WTC11 (cell line): Measurements from ENCODE around the gene TAF8. TPM values are rescaled to one million over a fixed set of nuclear protein-coding genes. Genes with fewer than 3 reads are reported as not detected.

Experiments used
- ATAC-seq: fragments of 200-7000 bp; cut with Tn5 transposase; 2 replicates; pipeline ENCODE4 v1.10.0; 2021; ENCODE audit warnings: mild to moderate bottlenecking, moderate library complexity
- CTCF ChIA-PET: fragments of 300-600 bp; sonication (Branson Sonifier 250); formaldehyde crosslinking; loops from one replicate; lab custom pipeline; 2021; ENCODE audit warnings: antibody characterized with exemption; lab: Charles Lee
- POLR2A ChIA-PET: fragments of 350-600 bp; sonication (Branson Sonifier 250); formaldehyde crosslinking; loops from one replicate; lab custom pipeline; 2021; ENCODE audit warnings: antibody characterized with exemption; lab: Charles Lee
- DNase-seq: peaks from one replicate; pipeline ENCODE4 v3.0.0; 2021; ENCODE audit warnings: low spot score
- H3K27ac Mint-ChIP-seq: 2 replicates; pipeline ENCODE4 v1.8.0; 2021; ENCODE audit warnings: mixed read lengths
- H3K27me3 Mint-ChIP-seq: 2 replicates; pipeline ENCODE4 v1.8.0; 2021; ENCODE audit warnings: low read depth, mild to moderate bottlenecking, moderate library complexity, mixed read lengths
- H3K36me3 Mint-ChIP-seq: 2 replicates; pipeline ENCODE4 v1.8.0; 2021; ENCODE audit warnings: mixed read lengths
- H3K4me1 Mint-ChIP-seq: 2 replicates; pipeline ENCODE4 v1.8.0; 2022; ENCODE audit warnings: mixed read lengths
- H3K4me3 Mint-ChIP-seq: 2 replicates; pipeline ENCODE4 v1.8.0; 2021; ENCODE audit warnings: mild to moderate bottlenecking, moderate library complexity, mixed read lengths
- H3K9me3 Mint-ChIP-seq: 2 replicates; pipeline ENCODE4 v1.8.0; 2021; ENCODE audit warnings: mixed read lengths
- AFF4 ChIP-seq: sonication (generic); formaldehyde crosslinking; IDR thresholded peaks from 2 replicates; pipeline ENCODE4 v1.8.1; 2023; ENCODE audit warnings: mild to moderate bottlenecking, missing genetic modification reagents, borderline replicate concordance
- CREM ChIP-seq: sonication (generic); formaldehyde crosslinking; IDR thresholded peaks from 2 replicates; pipeline ENCODE4 v1.8.1; 2022; ENCODE audit warnings: mild to moderate bottlenecking, missing genetic modification reagents, moderate library complexity
- CTCF ChIP-seq: fragments of 200-600 bp; IDR thresholded peaks from 2 replicates; pipeline ENCODE4 v1.8.0; 2022; ENCODE audit warnings: antibody characterized with exemption
- EMX1 ChIP-seq: fragments of 250-450 bp; sonication (Bioruptor Pico); IDR thresholded peaks from 2 replicates; pipeline ENCODE4 v1.8.0; 2021; ENCODE audit warnings: mild to moderate bottlenecking
- IRF2 ChIP-seq: sonication (generic); formaldehyde crosslinking; IDR thresholded peaks from 2 replicates; pipeline ENCODE4 v1.8.0; 2022; ENCODE audit warnings: low read depth, missing genetic modification reagents, borderline replicate concordance
- NR1H2 ChIP-seq: sonication (generic); formaldehyde crosslinking; IDR thresholded peaks from 2 replicates; pipeline ENCODE4 v1.9.0; 2021; ENCODE audit warnings: mild to moderate bottlenecking, moderate library complexity, missing genetic modification reagents
- RELA ChIP-seq: sonication (generic); formaldehyde crosslinking; IDR thresholded peaks from 2 replicates; pipeline ENCODE4 v1.8.1; 2022; ENCODE audit warnings: missing genetic modification reagents, mild to moderate bottlenecking, borderline replicate concordance
- RORB ChIP-seq: fragments of 250-450 bp; sonication (Bioruptor Pico); IDR thresholded peaks from 2 replicates; pipeline ENCODE4 v1.9.0; 2021; ENCODE audit warnings: mild to moderate bottlenecking
- SMAD3 ChIP-seq: sonication (generic); formaldehyde crosslinking; IDR thresholded peaks from 2 replicates; pipeline ENCODE4 v1.8.0; 2022; ENCODE audit warnings: missing genetic modification reagents, mild to moderate bottlenecking, borderline replicate concordance
- SOX15 ChIP-seq: fragments of 250-450 bp; sonication (Bioruptor Pico); IDR thresholded peaks from 2 replicates; pipeline ENCODE4 v1.9.0; 2021; ENCODE audit warnings: mild to moderate bottlenecking
- TCF7 ChIP-seq: sonication (generic); formaldehyde crosslinking; IDR thresholded peaks from 2 replicates; pipeline ENCODE4 v1.8.0; 2022; ENCODE audit warnings: mild to moderate bottlenecking, low read depth, missing genetic modification reagents, moderate library complexity
- USF1 ChIP-seq: sonication (generic); formaldehyde crosslinking; IDR thresholded peaks from 2 replicates; pipeline ENCODE4 v1.8.0; 2022; ENCODE audit warnings: mild to moderate bottlenecking, missing genetic modification reagents
- ZNF396 ChIP-seq: fragments of 250-450 bp; sonication (Bioruptor Pico); IDR thresholded peaks from 2 replicates; pipeline ENCODE4 v1.8.0; 2021; ENCODE audit warnings: mild to moderate bottlenecking, moderate library complexity, borderline replicate concordance
- ZNF423 ChIP-seq: fragments of 250-450 bp; sonication (Bioruptor Pico); IDR thresholded peaks from 2 replicates; pipeline ENCODE4 v2.1.2; 2022; ENCODE audit warnings: mild to moderate bottlenecking, moderate library complexity
- ZNF512 ChIP-seq: sonication (generic); formaldehyde crosslinking; IDR thresholded peaks from 2 replicates; pipeline ENCODE4 v1.8.1; 2022; ENCODE audit warnings: missing genetic modification reagents, borderline replicate concordance
- ZNF671 ChIP-seq: fragments of 250-450 bp; sonication (Bioruptor Pico); IDR thresholded peaks from 2 replicates; pipeline ENCODE4 v1.8.0; 2021; ENCODE audit warnings: mild to moderate bottlenecking
- total RNA-seq: library from RNA; stranded (reverse); gene quantifications from 3 replicates; pipeline ENCODE4 v1.2.3, GENCODE V29; 2021
- TF ChIP-seq, protein P1 (sequence below): sonication (generic); formaldehyde crosslinking; IDR thresholded peaks from 2 replicates; pipeline ENCODE4 v1.8.1; 2023; ENCODE audit warnings: mild to moderate bottlenecking, missing genetic modification reagents, moderate library complexity
- TF ChIP-seq, protein P2 (sequence below): sonication (generic); formaldehyde crosslinking; IDR thresholded peaks from 2 replicates; pipeline ENCODE4 v1.8.0; 2023; ENCODE audit warnings: missing genetic modification reagents

Gene TAF8
- total RNA-seq, 1 experiment from 2014 or later: 31.0 TPM

DNA sequence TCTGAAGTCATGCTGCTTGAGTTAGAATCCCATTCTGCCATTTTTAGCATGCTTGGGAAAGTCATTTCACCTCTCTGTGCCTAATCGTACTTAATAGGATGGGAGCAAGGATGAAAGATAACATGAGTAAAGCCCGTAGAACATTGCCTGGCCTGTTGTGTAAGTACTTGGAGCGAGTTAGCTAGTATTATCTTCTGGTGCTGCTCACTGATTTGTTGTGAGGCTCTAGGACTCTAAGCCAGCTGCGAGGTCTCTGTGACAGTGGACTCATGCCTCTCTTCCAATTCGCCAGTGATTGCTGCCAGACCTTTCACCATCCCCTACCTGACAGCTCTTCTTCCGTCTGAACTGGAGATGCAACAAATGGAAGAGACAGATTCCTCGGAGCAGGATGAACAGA, 17.8 kb downstream of the TAF8 start:
- Mint-ChIP-seq H3K27ac (no peak overlapping the region), H3K9me3 (no peaks in the 10 kb centered on the region), H3K4me3 (no peak overlapping the region)
- TF ChIP-seq AFF4 (no peak), SOX15 (CRISPR knock-in tag) (no peak), RELA (CRISPR knock-in tag) (no peak), RORB (no peak), USF1 (CRISPR knock-in tag) (no peak), SMAD3 (CRISPR knock-in tag) (no peak), IRF2 (CRISPR knock-in tag) (no peak), CREM (CRISPR knock-in tag) (no peak), NR1H2 (CRISPR knock-in tag) (no peak), ZNF423 (CRISPR knock-in tag) (no peak), TCF7 (CRISPR knock-in tag) (no peak), ZNF512 (CRISPR knock-in tag) (no peak), ZNF671 (CRISPR knock-in tag) (no peak), ZNF396 (no peak), EMX1 (CRISPR knock-in tag) (no peak), CTCF (no peak)
- TF ChIP-seq, protein P1, sequence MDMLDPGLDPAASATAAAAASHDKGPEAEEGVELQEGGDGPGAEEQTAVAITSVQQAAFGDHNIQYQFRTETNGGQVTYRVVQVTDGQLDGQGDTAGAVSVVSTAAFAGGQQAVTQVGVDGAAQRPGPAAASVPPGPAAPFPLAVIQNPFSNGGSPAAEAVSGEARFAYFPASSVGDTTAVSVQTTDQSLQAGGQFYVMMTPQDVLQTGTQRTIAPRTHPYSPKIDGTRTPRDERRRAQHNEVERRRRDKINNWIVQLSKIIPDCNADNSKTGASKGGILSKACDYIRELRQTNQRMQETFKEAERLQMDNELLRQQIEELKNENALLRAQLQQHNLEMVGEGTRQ (CRISPR knock-in tag): no peak
- TF ChIP-seq, protein P2, sequence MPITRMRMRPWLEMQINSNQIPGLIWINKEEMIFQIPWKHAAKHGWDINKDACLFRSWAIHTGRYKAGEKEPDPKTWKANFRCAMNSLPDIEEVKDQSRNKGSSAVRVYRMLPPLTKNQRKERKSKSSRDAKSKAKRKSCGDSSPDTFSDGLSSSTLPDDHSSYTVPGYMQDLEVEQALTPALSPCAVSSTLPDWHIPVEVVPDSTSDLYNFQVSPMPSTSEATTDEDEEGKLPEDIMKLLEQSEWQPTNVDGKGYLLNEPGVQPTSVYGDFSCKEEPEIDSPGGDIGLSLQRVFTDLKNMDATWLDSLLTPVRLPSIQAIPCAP (CRISPR knock-in tag): no peak
- TF ChIP-seq, all 79 proteins: peak for 0
- ATAC-seq: no peak
- ChIA-PET CTCF (no interaction called here), POLR2A (no interaction called here)
- Mint-ChIP-seq H3K27me3 (no peaks in the 10 kb centered on the region), H3K36me3 (peaks cover 36% of the 10 kb centered on the region), H3K4me1 (no peaks in the 10 kb centered on the region)
- DNase-seq: no peak
